Urinary bladder (tissue), 4 donors: ENCODE results near the gene MTMR12. TPM values are rescaled to one million over a fixed set of nuclear protein-coding genes. Genes with fewer than 3 reads are reported as not detected.

Experiments
- DNase-seq: peaks from one replicate; pipeline ENCODE4 v3.0.0-alpha.2; 2015; ENCODE audit errors: extremely low spot score
- H3K27ac ChIP-seq: one replicate; pipeline ENCODE4 v1.5.1; 2013; ENCODE audit warnings: low read depth, mild to moderate bottlenecking, moderate library complexity
- H3K36me3 ChIP-seq: one replicate; pipeline ENCODE4 v1.6.1; 2013; ENCODE audit warnings: mild to moderate bottlenecking, moderate library complexity; ENCODE audit not compliant: insufficient read depth
- H3K4me1 ChIP-seq: one replicate; pipeline ENCODE4 v1.6.1; 2013; ENCODE audit warnings: mild to moderate bottlenecking, moderate library complexity; ENCODE audit not compliant: insufficient read depth
- H3K4me3 ChIP-seq: one replicate; pipeline ENCODE4 v1.5.1; 2013; ENCODE audit warnings: low read depth, low read length
- WGBS: extraction: QIAGEN DNeasy Blood & Tissue Kit; methylation state at CpG from one replicate; pipeline ENCODE4 v1.1.7; 2013; 5-methylcytosine and 5-hydroxymethylcytosine counted together
- polyA plus RNA-seq: library from polyadenylated mRNA; stranded (reverse); fragments of 200-250 nt; gene quantifications from one replicate; pipeline ENCODE4 v1.2.3, GENCODE V29; 2013
- total RNA-seq: library from RNA; depleted of rRNA; stranded (reverse); fragments of >200 nt; gene quantifications from one replicate; pipeline ENCODE4 v1.2.3, GENCODE V29; 2014
- donor health status: healthy with polysubstance abuse.
- donor health status: healthy.

Gene MTMR12
- total RNA-seq, result 32.6 TPM
- 24.8 TPM for polyA plus RNA-seq

GRCh38 chr5:32312595-32313332, at the start of gene MTMR12:
MTMR12 (minus strand) TSS chr5:32312939; CDS start chr5:32312838, 101 bp downstream.
- Histone ChIP-seq H3K36me3 (no peaks in the 10 kb centered on the region), H3K4me3 (peak within 1 kb of the TSS; percentile 97)
- WGBS, result under 1% methylated on average over 83 of the region's 83 CpGs

GRCh38 chr5:32362527-32362926, 49.8 kb upstream of the MTMR12 start:
- Histone ChIP-seq H3K4me3 (no peak overlapping the region), H3K4me1 (no peaks in the 10 kb centered on the region), H3K36me3 (no peaks in the 10 kb centered on the region), H3K27ac (no peak overlapping the region)
- DNase-seq, result no peak
- WGBS, result 89% methylated on average over 4 of the region's 4 CpGs

More at GRCh38 chr5:32312595-32313332, at the start of gene MTMR12:
- Histone ChIP-seq H3K4me1 (peaks cover 3% of the 10 kb centered on the region), H3K27ac (peak within 1 kb of the TSS; percentile 96)
- peak; percentile 99 for DNase-seq

GRCh38 chr5:32360906-32361305, 48.2 kb upstream of the MTMR12 start:
- 93% methylated on average over 4 of the region's 4 CpGs for WGBS
- H3K36me3 ChIP-seq, result no peaks in the 10 kb centered on the region

GRCh38 chr5:32358611-32359010, 45.9 kb upstream of the MTMR12 start:
- no peaks in the 10 kb centered on the region for H3K36me3 ChIP-seq
- no peak overlapping the region for H3K4me3 ChIP-seq
- H3K27ac ChIP-seq, result no peak overlapping the region
- DNase-seq, result no peak
- H3K4me1 ChIP-seq, result no peaks in the 10 kb centered on the region
- WGBS, result 88% methylated on average over 6 of the region's 6 CpGs

More at GRCh38 chr5:32360906-32361305, 48.2 kb upstream of the MTMR12 start:
- no peak for DNase-seq
- no peak overlapping the region for H3K27ac ChIP-seq
- H3K4me3 ChIP-seq, result no peak overlapping the region
- H3K4me1 ChIP-seq, result no peaks in the 10 kb centered on the region

- DNase-seq, result no peak
- H3K4me3 ChIP-seq, result no peak overlapping the region
- H3K27ac ChIP-seq, result no peak overlapping the region
- H3K36me3 ChIP-seq, result no peaks in the 10 kb centered on the region
- no peaks in the 10 kb centered on the region for H3K4me1 ChIP-seq
Observed at GRCh38 chr5:32357658-32358057, 44.9 kb upstream of the MTMR12 start.

GRCh38 chr5:32355686-32356085, 42.9 kb upstream of the MTMR12 start:
- Histone ChIP-seq H3K27ac (no peak overlapping the region), H3K36me3 (no peaks in the 10 kb centered on the region), H3K4me1 (no peaks in the 10 kb centered on the region), H3K4me3 (no peak overlapping the region)
- 58% methylated on average over 4 of the region's 4 CpGs for WGBS
- DNase-seq, result no peak

GRCh38 chr5:32353420-32353819, 40.7 kb upstream of the MTMR12 start:
- Histone ChIP-seq H3K36me3 (no peaks in the 10 kb centered on the region), H3K4me1 (no peaks in the 10 kb centered on the region), H3K27ac (no peak overlapping the region), H3K4me3 (no peak overlapping the region)
- no peak for DNase-seq
- 93% methylated on average over 9 of the region's 9 CpGs for WGBS

GRCh38 chr5:32352685-32353084, 39.9 kb upstream of the MTMR12 start:
- no peak for DNase-seq
- 90% methylated on average over 8 of the region's 8 CpGs for WGBS
- Histone ChIP-seq H3K4me3 (no peak overlapping the region), H3K27ac (no peak overlapping the region), H3K4me1 (no peaks in the 10 kb centered on the region), H3K36me3 (no peaks in the 10 kb centered on the region)

GRCh38 chr5:32346869-32347268, 34.1 kb upstream of the MTMR12 start:
- no peaks in the 10 kb centered on the region for H3K4me1 ChIP-seq
- H3K36me3 ChIP-seq, result no peaks in the 10 kb centered on the region
- no peak overlapping the region for H3K4me3 ChIP-seq
- no peak for DNase-seq
- H3K27ac ChIP-seq, result no peak overlapping the region
- 96% methylated on average over 2 of the region's 2 CpGs for WGBS

- no peak overlapping the region for H3K27ac ChIP-seq
- no peaks in the 10 kb centered on the region for H3K4me1 ChIP-seq
- no peak overlapping the region for H3K4me3 ChIP-seq
- DNase-seq, result no peak
- H3K36me3 ChIP-seq, result no peaks in the 10 kb centered on the region
- WGBS, result 91% methylated on average over 2 of the region's 2 CpGs
Observed at GRCh38 chr5:32343058-32343672, 30.4 kb upstream of the MTMR12 start.

GRCh38 chr5:32342656-32343055, 29.9 kb upstream of the MTMR12 start:
- H3K4me1 ChIP-seq, result no peaks in the 10 kb centered on the region
- WGBS, result 63% methylated on average over 4 of the region's 4 CpGs
- H3K4me3 ChIP-seq, result no peak overlapping the region
- no peak for DNase-seq
- no peaks in the 10 kb centered on the region for H3K36me3 ChIP-seq
- H3K27ac ChIP-seq, result no peak overlapping the region

GRCh38 chr5:32339878-32340277, 27.1 kb upstream of the MTMR12 start:
- H3K4me1 ChIP-seq, result no peaks in the 10 kb centered on the region
- no peak for DNase-seq
- no peak overlapping the region for H3K4me3 ChIP-seq
- no peaks in the 10 kb centered on the region for H3K36me3 ChIP-seq
- WGBS, result 93% methylated on average over 4 of the region's 4 CpGs
- no peak overlapping the region for H3K27ac ChIP-seq

GRCh38 chr5:32339198-32339597, 26.5 kb upstream of the MTMR12 start:
- Histone ChIP-seq H3K36me3 (no peaks in the 10 kb centered on the region), H3K4me3 (no peak overlapping the region), H3K27ac (no peak overlapping the region), H3K4me1 (no peaks in the 10 kb centered on the region)
- DNase-seq, result no peak
- 72% methylated on average over 2 of the region's 2 CpGs for whole genome bisulfite sequencing

GRCh38 chr5:32332966-32333365, 20.2 kb upstream of the MTMR12 start:
- no peak overlapping the region for H3K27ac ChIP-seq
- DNase-seq, result no peak
- 95% methylated on average over 10 of the region's 10 CpGs for WGBS
- H3K4me3 ChIP-seq, result no peak overlapping the region
- no peaks in the 10 kb centered on the region for H3K36me3 ChIP-seq
- no peaks in the 10 kb centered on the region for H3K4me1 ChIP-seq
